ENCODE results near the gene IDH1.

Gene IDH1

DNA sequence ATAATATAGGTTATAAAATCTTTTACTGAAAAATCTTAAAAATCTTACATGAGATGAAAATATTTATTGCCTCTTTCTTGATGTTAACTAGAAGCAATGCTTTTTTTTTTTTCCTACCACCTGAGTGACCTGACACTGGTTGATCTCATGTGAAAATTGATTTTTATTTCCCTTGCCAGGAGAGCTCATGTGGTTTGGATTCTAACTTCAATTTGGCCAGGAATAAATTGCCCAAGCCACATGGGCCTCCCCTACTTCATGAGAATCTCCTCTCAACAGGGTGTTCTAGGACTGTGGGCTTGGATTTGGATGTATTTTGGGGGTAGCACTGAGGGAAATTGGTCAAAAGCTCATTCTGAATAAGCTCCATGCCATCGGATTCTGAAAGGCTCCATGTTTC, 20.1 kb downstream of the IDH1 start:
- DNase-seq (ENCODE audit: low spot score) = no peak
- H3K27me3 ChIP-seq (ENCODE audit: control insufficient read depth in 3 of 3, insufficient read depth in 3 of 3, low read depth in 1 of 3, low read length in 3 of 3) = no peaks in the 10 kb centered on the region
- H3K79me1 ChIP-seq (ENCODE audit: low read depth, low read length) = peaks cover under 1% of the 10 kb centered on the region
- H4K91ac ChIP-seq (ENCODE audit: low read depth, low read length, poor library complexity) = no peak overlapping the region
- no peak overlapping the region for H2BK12ac ChIP-seq (ENCODE audit: low read length)
- H3K9ac ChIP-seq (ENCODE audit: low read depth, low read length, poor library complexity) = no peak overlapping the region
- peaks cover 0 to 5% of the 10 kb centered on the region in 2 donors for H3K9me3 ChIP-seq (replicated peaks in 1 of 2; ENCODE audit: control insufficient read depth in 2 of 2, insufficient read depth in 1 of 2, low read depth in 1 of 2, low read length in 2 of 2)
- no peak overlapping the region for H3K18ac ChIP-seq (ENCODE audit: low read length)
- no peak overlapping the region for H2BK15ac ChIP-seq (ENCODE audit: low read length)
- H4K8ac ChIP-seq (ENCODE audit: low read depth, low read length) = no peak overlapping the region
- no peak overlapping the region for H3K14ac ChIP-seq (ENCODE audit: low read length)
- no peak overlapping the region for H2BK5ac ChIP-seq (ENCODE audit: low read length)
- H3K36me3 ChIP-seq (replicated peaks in 1 of 2; ENCODE audit: control insufficient read depth in 2 of 2, insufficient read depth in 2 of 2, low read length in 2 of 2) = peaks cover 18 to 40% of the 10 kb centered on the region in 2 donors
- H2AK5ac ChIP-seq (ENCODE audit: low read depth, low read length) = no peak overlapping the region
- no peak overlapping the region for H3K23ac ChIP-seq (ENCODE audit: low read depth, low read length, poor library complexity)
- no peak overlapping the region for H3K4me2 ChIP-seq (ENCODE audit: insufficient read depth, low read length, poor library complexity, severe bottlenecking)
- no peak overlapping the region for H2AFZ ChIP-seq (ENCODE audit: low read length)
- no peak overlapping the region for H3K4ac ChIP-seq (ENCODE audit: low read length)
- no peak overlapping the region for H3K27ac ChIP-seq (replicated peaks; ENCODE audit: low read length)
- no CpG with 5 or more reads among the region's 1 CpG for WGBS, 2 donors (ENCODE audit: extremely low coverage in 2 of 2, insufficient read length in 2 of 2, insufficient replicate concordance in 1 of 2)
- no peaks in the 10 kb centered on the region for H3K4me1 ChIP-seq (ENCODE audit: control insufficient read depth in 2 of 2, insufficient read depth in 1 of 2, low read depth in 1 of 2, low read length in 2 of 2)
- H3K4me3 ChIP-seq (ENCODE audit: low read length in 2 of 2) = no peak overlapping the region
- no peak overlapping the region for H2BK120ac ChIP-seq (ENCODE audit: low read depth, low read length)

DNA sequence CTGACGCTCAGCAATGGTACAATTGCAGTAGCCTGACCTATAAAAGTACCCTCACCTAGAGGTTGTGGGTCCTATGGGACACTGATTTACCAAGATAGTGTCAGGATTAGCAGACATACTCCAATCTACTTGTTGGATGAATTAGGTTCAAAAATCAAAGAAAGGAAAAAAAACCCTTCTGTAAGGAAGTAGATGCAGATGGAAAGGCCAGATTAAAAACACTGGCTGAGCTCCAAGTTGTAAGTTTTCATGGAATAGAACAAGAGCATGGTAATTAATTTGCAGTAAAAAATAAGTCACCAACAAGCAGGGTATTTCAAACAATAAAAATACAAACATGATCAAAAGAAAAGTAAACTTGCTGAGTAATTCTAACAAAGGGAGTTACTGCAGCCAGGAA, 26.4 kb downstream of the IDH1 start:
- Histone ChIP-seq H3K14ac (ENCODE audit: low read length) (no peak overlapping the region), H2BK120ac (ENCODE audit: low read depth, low read length) (no peak overlapping the region), H3K27ac (replicated peaks; ENCODE audit: low read length) (no peak overlapping the region), H3K9me3 (replicated peaks in 1 of 2; ENCODE audit: control insufficient read depth in 2 of 2, insufficient read depth in 1 of 2, low read depth in 1 of 2, low read length in 2 of 2) (peaks cover 0 to 5% of the 10 kb centered on the region in 2 donors), H4K91ac (ENCODE audit: low read depth, low read length, poor library complexity) (no peak overlapping the region), H3K9ac (ENCODE audit: low read depth, low read length, poor library complexity) (no peak overlapping the region), H3K27me3 (ENCODE audit: control insufficient read depth in 3 of 3, insufficient read depth in 3 of 3, low read depth in 1 of 3, low read length in 3 of 3) (no peaks in the 10 kb centered on the region), H2BK5ac (ENCODE audit: low read length) (no peak overlapping the region), H3K79me1 (ENCODE audit: low read depth, low read length) (no peaks in the 10 kb centered on the region), H3K4me1 (ENCODE audit: control insufficient read depth in 2 of 2, insufficient read depth in 1 of 2, low read depth in 1 of 2, low read length in 2 of 2) (no peaks in the 10 kb centered on the region), H3K23ac (ENCODE audit: low read depth, low read length, poor library complexity) (no peak overlapping the region), H4K8ac (ENCODE audit: low read depth, low read length) (no peak overlapping the region), H3K36me3 (replicated peaks in 1 of 2; ENCODE audit: control insufficient read depth in 2 of 2, insufficient read depth in 2 of 2, low read length in 2 of 2) (no peaks in the 10 kb centered on the region), H2BK12ac (ENCODE audit: low read length) (no peak overlapping the region), H3K18ac (ENCODE audit: low read length) (no peak overlapping the region), H2AFZ (ENCODE audit: low read length) (no peak overlapping the region), H3K4me3 (ENCODE audit: low read length in 2 of 2) (no peak overlapping the region), H3K4me2 (ENCODE audit: insufficient read depth, low read length, poor library complexity, severe bottlenecking) (no peak overlapping the region), H2BK15ac (ENCODE audit: low read length) (no peak overlapping the region), H3K4ac (ENCODE audit: low read length) (no peak overlapping the region), H2AK5ac (ENCODE audit: low read depth, low read length) (no peak overlapping the region)
- no peak for DNase-seq (ENCODE audit: low spot score)
- no CpG with 5 or more reads among the region's 1 CpG for WGBS, 2 donors (ENCODE audit: extremely low coverage in 2 of 2, insufficient read length in 2 of 2, insufficient replicate concordance in 1 of 2)

DNA sequence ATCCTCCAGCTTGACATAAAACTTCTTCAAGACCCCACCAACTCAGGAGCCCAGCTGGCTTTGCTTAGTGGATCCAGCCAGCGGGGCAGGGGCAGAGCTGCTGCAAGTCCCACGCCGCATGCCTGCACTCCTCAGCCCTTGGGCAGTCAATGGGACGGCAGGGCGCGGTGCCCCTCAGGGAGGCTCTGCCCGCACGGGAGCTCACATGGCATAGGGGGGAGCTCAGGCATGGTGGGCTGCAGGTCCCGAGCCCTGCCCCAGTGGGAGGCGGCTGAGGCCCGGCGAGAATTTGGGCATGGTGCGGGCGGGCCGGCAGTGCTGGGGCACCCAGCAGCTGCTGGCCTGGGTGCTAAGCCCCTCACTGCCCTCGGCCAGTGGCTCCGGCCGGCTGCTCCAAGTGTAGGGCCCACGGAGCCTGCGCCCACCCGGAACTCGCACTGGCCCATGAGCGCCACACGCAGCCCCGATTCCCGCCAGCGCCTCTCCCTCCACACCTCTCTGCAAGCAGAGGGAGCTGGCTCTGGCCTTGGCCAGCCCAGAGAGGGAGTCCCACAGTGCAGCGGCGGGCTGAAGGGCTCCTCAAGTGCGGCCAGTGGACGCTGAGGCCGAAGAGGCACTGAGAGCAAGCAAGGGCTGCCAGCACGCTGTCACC, 27.2 kb downstream of the IDH1 start:
- H3K4ac ChIP-seq (ENCODE audit: low read length) = peak overlapping the region; percentile 37
- H2BK12ac ChIP-seq (ENCODE audit: low read length) = no peak overlapping the region
- H3K4me2 ChIP-seq (ENCODE audit: insufficient read depth, low read length, poor library complexity, severe bottlenecking) = no peak overlapping the region
- H3K18ac ChIP-seq (ENCODE audit: low read length) = no peak overlapping the region
- no peaks in the 10 kb centered on the region for H3K36me3 ChIP-seq (replicated peaks in 1 of 2; ENCODE audit: control insufficient read depth in 2 of 2, insufficient read depth in 2 of 2, low read length in 2 of 2)
- H3K9me3 ChIP-seq (replicated peaks in 1 of 2; ENCODE audit: control insufficient read depth in 2 of 2, insufficient read depth in 1 of 2, low read depth in 1 of 2, low read length in 2 of 2) = peaks cover 0 to 5% of the 10 kb centered on the region in 2 donors
- H3K14ac ChIP-seq (ENCODE audit: low read length) = peak overlapping the region; percentile 71
- H3K79me1 ChIP-seq (ENCODE audit: low read depth, low read length) = no peaks in the 10 kb centered on the region
- H3K23ac ChIP-seq (ENCODE audit: low read depth, low read length, poor library complexity) = no peak overlapping the region
- H2BK120ac ChIP-seq (ENCODE audit: low read depth, low read length) = no peak overlapping the region
- H4K8ac ChIP-seq (ENCODE audit: low read depth, low read length) = peak overlapping the region; percentile 43
- peak overlapping the region in 1 of 2 donors; percentile 25 for H3K4me3 ChIP-seq (ENCODE audit: low read length in 2 of 2)
- H3K4me1 ChIP-seq (ENCODE audit: control insufficient read depth in 2 of 2, insufficient read depth in 1 of 2, low read depth in 1 of 2, low read length in 2 of 2) = no peaks in the 10 kb centered on the region
- H3K27ac ChIP-seq (replicated peaks; ENCODE audit: low read length) = no peak overlapping the region
- no peak overlapping the region for H4K91ac ChIP-seq (ENCODE audit: low read depth, low read length, poor library complexity)
- H2BK5ac ChIP-seq (ENCODE audit: low read length) = no peak overlapping the region
- H2AFZ ChIP-seq (ENCODE audit: low read length) = no peak overlapping the region
- H3K27me3 ChIP-seq (ENCODE audit: control insufficient read depth in 3 of 3, insufficient read depth in 3 of 3, low read depth in 1 of 3, low read length in 3 of 3) = no peaks in the 10 kb centered on the region
- H2BK15ac ChIP-seq (ENCODE audit: low read length) = no peak overlapping the region
- WGBS, 2 donors (ENCODE audit: extremely low coverage in 2 of 2, insufficient read length in 2 of 2, insufficient replicate concordance in 1 of 2) = no CpG with 5 or more reads among the region's 33 CpGs
- no peak overlapping the region for H2AK5ac ChIP-seq (ENCODE audit: low read depth, low read length)
- no peak overlapping the region for H3K9ac ChIP-seq (ENCODE audit: low read depth, low read length, poor library complexity)
- no peak for DNase-seq (ENCODE audit: low spot score)

DNA sequence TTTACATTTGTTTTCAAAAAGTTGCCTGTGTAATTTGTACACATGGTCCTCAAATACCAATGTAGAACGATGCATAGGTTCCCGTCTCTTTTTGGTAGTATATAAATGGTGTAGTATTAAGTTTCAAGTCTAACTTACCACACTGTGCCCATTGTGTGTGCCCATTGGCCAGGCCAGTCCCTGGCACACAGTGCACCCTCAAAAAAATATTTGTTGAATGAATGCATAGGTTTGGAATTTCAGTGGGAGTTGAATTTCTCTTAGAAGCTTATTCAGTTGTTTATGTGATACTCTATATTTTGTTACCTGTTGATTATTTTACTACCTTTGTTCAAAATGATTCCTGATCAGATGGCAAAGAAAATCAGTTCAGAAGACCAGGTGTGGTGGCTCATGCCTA, 30.1 kb downstream of the IDH1 start:
- Histone ChIP-seq H3K4me2 (ENCODE audit: insufficient read depth, low read length, poor library complexity, severe bottlenecking) (no peak overlapping the region), H2BK15ac (ENCODE audit: low read length) (no peak overlapping the region), H2BK5ac (ENCODE audit: low read length) (no peak overlapping the region), H3K9ac (ENCODE audit: low read depth, low read length, poor library complexity) (no peak overlapping the region), H3K79me1 (ENCODE audit: low read depth, low read length) (no peaks in the 10 kb centered on the region), H3K27ac (replicated peaks; ENCODE audit: low read length) (no peak overlapping the region), H2AFZ (ENCODE audit: low read length) (no peak overlapping the region), H3K23ac (ENCODE audit: low read depth, low read length, poor library complexity) (no peak overlapping the region), H3K9me3 (replicated peaks in 1 of 2; ENCODE audit: control insufficient read depth in 2 of 2, insufficient read depth in 1 of 2, low read depth in 1 of 2, low read length in 2 of 2) (peaks cover 0 to 4% of the 10 kb centered on the region in 2 donors), H3K36me3 (replicated peaks in 1 of 2; ENCODE audit: control insufficient read depth in 2 of 2, insufficient read depth in 2 of 2, low read length in 2 of 2) (no peaks in the 10 kb centered on the region), H4K8ac (ENCODE audit: low read depth, low read length) (no peak overlapping the region), H3K4ac (ENCODE audit: low read length) (no peak overlapping the region), H2BK12ac (ENCODE audit: low read length) (no peak overlapping the region), H3K18ac (ENCODE audit: low read length) (no peak overlapping the region), H2AK5ac (ENCODE audit: low read depth, low read length) (no peak overlapping the region), H3K27me3 (ENCODE audit: control insufficient read depth in 3 of 3, insufficient read depth in 3 of 3, low read depth in 1 of 3, low read length in 3 of 3) (peaks cover 0 to 2% (median 0%) of the 10 kb centered on the region in 3 experiments), H2BK120ac (ENCODE audit: low read depth, low read length) (no peak overlapping the region), H4K91ac (ENCODE audit: low read depth, low read length, poor library complexity) (no peak overlapping the region), H3K4me3 (ENCODE audit: low read length in 2 of 2) (no peak overlapping the region), H3K14ac (ENCODE audit: low read length) (no peak overlapping the region), H3K4me1 (ENCODE audit: control insufficient read depth in 2 of 2, insufficient read depth in 1 of 2, low read depth in 1 of 2, low read length in 2 of 2) (no peaks in the 10 kb centered on the region)
- no peak for DNase-seq (ENCODE audit: low spot score)
- no CpG with 5 or more reads among the region's 2 CpGs for WGBS, 2 donors (ENCODE audit: extremely low coverage in 2 of 2, insufficient read length in 2 of 2, insufficient replicate concordance in 1 of 2)
